ENCODE results near the gene CNTNAP2.

Gene CNTNAP2

GRCh38 chr7:147182874-147183273 lies 1066.3 kb downstream of the CNTNAP2 start:
- H3K27ac ChIP-seq, result no peak overlapping the region
- no peak overlapping the region for H3K9ac ChIP-seq
- H3K4me3 ChIP-seq, result no peak overlapping the region
- no peaks in the 10 kb centered on the region for H3K36me3 ChIP-seq
- no peaks in the 10 kb centered on the region for H3K27me3 ChIP-seq
- H4K20me1 ChIP-seq, result no peaks in the 10 kb centered on the region
- H3K4me2 ChIP-seq, result no peak overlapping the region
- H3K4me1 ChIP-seq, result no peaks in the 10 kb centered on the region
- no peaks in the 10 kb centered on the region; the same call in 1 of the 2 replicates for H3K9me3 ChIP-seq
- no peak for TF ChIP-seq Cebpa-rat (IDR thresholded peaks at IDR 0.05)

DNA sequence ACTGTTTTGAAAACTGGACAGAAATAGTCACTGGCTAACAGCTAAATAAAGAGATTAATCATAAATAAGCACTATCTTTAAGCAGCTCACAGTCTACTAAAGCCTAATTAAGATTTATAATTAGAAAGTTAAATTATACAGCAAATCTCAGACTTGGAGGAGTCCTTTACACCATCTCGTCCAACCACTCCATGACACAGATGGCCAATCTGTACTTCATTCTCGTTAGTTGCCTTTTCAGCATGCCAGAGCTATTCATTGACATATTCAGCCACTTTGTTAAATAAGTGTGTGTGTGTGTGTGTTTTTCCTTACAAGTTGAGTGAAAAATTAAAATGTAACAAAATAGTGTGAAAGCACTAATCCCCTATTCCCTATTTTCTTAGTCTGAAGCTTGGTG lies 1066.7 kb downstream of the CNTNAP2 start:
- no peak for TF ChIP-seq Cebpa-rat (IDR thresholded peaks at IDR 0.05)

GRCh38 chr7:147188467-147188866 lies 1071.9 kb downstream of the CNTNAP2 start:
- no peaks in the 10 kb centered on the region for H3K36me3 ChIP-seq
- no peaks in the 10 kb centered on the region for H3K27me3 ChIP-seq
- H3K9me3 ChIP-seq, result no peaks in the 10 kb centered on the region; the same call in 1 of the 2 replicates
- no peaks in the 10 kb centered on the region for H3K4me1 ChIP-seq
- H3K9ac ChIP-seq, result no peak overlapping the region
- no peak overlapping the region for H3K4me3 ChIP-seq
- H4K20me1 ChIP-seq, result no peaks in the 10 kb centered on the region
- H3K4me2 ChIP-seq, result no peak overlapping the region
- no peak for TF ChIP-seq Cebpa-rat (IDR thresholded peaks at IDR 0.05)
- H3K27ac ChIP-seq, result no peak overlapping the region

More for the DNA sequence above, 1066.7 kb downstream of the CNTNAP2 start:
- no peaks in the 10 kb centered on the region for H4K20me1 ChIP-seq
- H3K36me3 ChIP-seq, result no peaks in the 10 kb centered on the region
- no peak overlapping the region for H3K4me2 ChIP-seq
- no peak overlapping the region for H3K4me3 ChIP-seq
- no peaks in the 10 kb centered on the region; the same call in 1 of the 2 replicates for H3K9me3 ChIP-seq
- H3K27ac ChIP-seq, result no peak overlapping the region
- H3K4me1 ChIP-seq, result no peaks in the 10 kb centered on the region
- H3K27me3 ChIP-seq, result no peaks in the 10 kb centered on the region
- no peak overlapping the region for H3K9ac ChIP-seq

DNA sequence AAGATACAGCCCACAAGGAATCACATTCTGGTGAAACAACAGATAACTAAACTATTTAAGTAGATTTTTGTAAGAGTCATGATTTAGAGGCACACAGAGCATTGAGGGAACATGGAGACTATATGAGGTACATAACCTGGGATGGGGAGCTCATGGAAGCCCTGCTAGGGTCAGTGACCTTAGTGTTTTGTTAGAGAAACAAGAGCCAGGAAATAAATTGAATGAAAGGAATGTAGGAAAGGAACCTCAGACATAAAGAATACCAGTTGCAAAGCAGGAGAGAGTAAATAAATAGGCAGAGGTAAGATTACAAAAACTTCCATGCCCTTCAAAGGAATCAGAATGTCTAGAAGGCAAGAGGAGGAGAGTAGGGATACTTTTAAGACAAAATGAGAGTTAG lies 1076.9 kb downstream of the CNTNAP2 start:
- no peak overlapping the region for H3K27ac ChIP-seq
- 0 out of 2 replicates have a peak, but pooled peaks cover 7% of the 10 kb centered on the region for H3K9me3 ChIP-seq
- H3K27me3 ChIP-seq, result no peaks in the 10 kb centered on the region
- no peaks in the 10 kb centered on the region for H3K36me3 ChIP-seq
- no peak for TF ChIP-seq Cebpa-rat (IDR thresholded peaks at IDR 0.05)
- no peak overlapping the region for H3K4me2 ChIP-seq
- H3K9ac ChIP-seq, result no peak overlapping the region
- H3K4me3 ChIP-seq, result no peak overlapping the region
- no peaks in the 10 kb centered on the region for H3K4me1 ChIP-seq
- no peaks in the 10 kb centered on the region for H4K20me1 ChIP-seq

DNA sequence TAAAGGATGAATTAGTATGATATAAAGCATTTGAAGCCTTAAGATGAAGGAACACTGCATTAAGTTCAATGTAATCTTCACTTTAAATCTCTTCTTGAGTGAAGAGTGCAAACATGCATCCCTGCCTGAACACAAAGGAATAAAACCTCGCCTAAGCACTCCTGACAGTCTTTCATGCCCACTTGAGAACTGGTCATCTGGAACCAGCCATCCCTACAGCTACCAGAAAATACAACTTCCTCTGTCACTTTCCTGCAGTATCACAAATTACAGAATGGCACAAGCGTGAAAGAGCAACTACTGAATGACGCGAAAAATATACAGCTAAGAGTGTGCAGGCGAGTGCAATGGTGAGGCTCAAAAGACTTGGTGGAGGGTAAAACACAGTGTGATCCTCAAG lies 1079.9 kb downstream of the CNTNAP2 start:
- Histone ChIP-seq H3K4me1 (no peaks in the 10 kb centered on the region), H3K4me2 (no peak overlapping the region), H4K20me1 (no peaks in the 10 kb centered on the region), H3K36me3 (no peaks in the 10 kb centered on the region), H3K4me3 (no peak overlapping the region), H3K9ac (no peak overlapping the region), H3K27ac (no peak overlapping the region), H3K9me3 (0 out of 2 replicates have a peak, but pooled peaks cover 7% of the 10 kb centered on the region), H3K27me3 (no peaks in the 10 kb centered on the region)
- TF ChIP-seq Cebpa-rat (IDR thresholded peaks at IDR 0.05), result no peak

- H3K4me3 ChIP-seq, result no peak overlapping the region
- H3K27me3 ChIP-seq, result no peaks in the 10 kb centered on the region
- H3K9me3 ChIP-seq, result 0 out of 2 replicates have a peak, but pooled peaks cover 7% of the 10 kb centered on the region
- H3K4me2 ChIP-seq, result no peak overlapping the region
- no peak overlapping the region for H3K27ac ChIP-seq
- no peak for TF ChIP-seq Cebpa-rat (IDR thresholded peaks at IDR 0.05)
- H4K20me1 ChIP-seq, result no peaks in the 10 kb centered on the region
- H3K36me3 ChIP-seq, result no peaks in the 10 kb centered on the region
- H3K4me1 ChIP-seq, result no peaks in the 10 kb centered on the region
- no peak overlapping the region for H3K9ac ChIP-seq
These were observed 1080.4 kb downstream of the CNTNAP2 start for GRCh38 chr7:147197006-147197405.

- H3K27ac ChIP-seq, result no peak overlapping the region
- no peaks in the 10 kb centered on the region for H3K4me1 ChIP-seq
- no peaks in the 10 kb centered on the region for H4K20me1 ChIP-seq
- no peak overlapping the region for H3K9ac ChIP-seq
- no peak overlapping the region for H3K4me2 ChIP-seq
- no peaks in the 10 kb centered on the region for H3K27me3 ChIP-seq
- no peak overlapping the region for H3K4me3 ChIP-seq
- TF ChIP-seq Cebpa-rat (IDR thresholded peaks at IDR 0.05), result no peak
- H3K36me3 ChIP-seq, result no peaks in the 10 kb centered on the region
- 0 out of 2 replicates have a peak, but pooled peaks cover 7% of the 10 kb centered on the region for H3K9me3 ChIP-seq
These were observed 1083.3 kb downstream of the CNTNAP2 start for GRCh38 chr7:147199868-147200267.

DNA sequence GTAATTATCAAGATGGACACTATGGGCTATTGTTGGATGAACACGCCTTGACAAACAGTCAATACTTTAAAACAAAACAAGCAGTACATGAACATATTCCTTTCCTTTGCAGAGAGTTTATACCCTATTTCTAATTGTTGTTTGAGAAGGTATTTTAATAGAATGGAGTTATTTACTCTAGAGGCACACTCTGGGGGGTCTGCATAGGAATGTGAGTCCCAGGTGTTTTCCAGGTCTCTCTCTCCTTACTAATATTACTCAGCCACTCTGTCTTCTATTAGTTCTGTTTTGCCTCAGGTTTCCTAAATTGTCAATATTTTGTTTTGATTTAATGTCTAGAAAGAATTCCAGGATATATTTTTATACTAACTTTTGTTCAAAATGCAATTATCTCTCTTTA lies 1091.4 kb downstream of the CNTNAP2 start:
- Histone ChIP-seq H3K9me3 (no peaks in the 10 kb centered on the region), H3K4me3 (no peak overlapping the region), H3K4me1 (no peaks in the 10 kb centered on the region), H3K4me2 (no peak overlapping the region), H3K9ac (no peak overlapping the region), H3K27ac (no peak overlapping the region), H4K20me1 (no peaks in the 10 kb centered on the region), H3K27me3 (no peaks in the 10 kb centered on the region), H3K36me3 (no peaks in the 10 kb centered on the region)
- TF ChIP-seq Cebpa-rat (IDR thresholded peaks at IDR 0.05), result no peak

DNA sequence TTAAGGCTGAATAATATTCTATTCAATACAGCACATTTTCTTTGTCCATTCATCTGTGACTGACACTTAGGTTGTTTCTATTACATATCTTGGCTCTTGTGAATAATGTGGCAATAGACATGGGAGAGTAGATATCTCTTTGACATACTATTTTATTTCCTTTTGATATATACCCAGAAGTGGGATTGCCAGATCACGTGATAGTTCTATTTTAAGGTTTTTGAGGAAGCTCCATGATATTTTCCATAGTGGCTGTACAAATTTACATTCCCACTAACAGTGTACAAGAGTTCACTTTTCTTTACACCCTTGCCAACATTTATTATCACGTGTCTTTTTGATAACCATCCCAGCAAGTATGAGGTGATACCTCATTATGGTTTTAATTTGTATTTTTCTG lies 1114.7 kb downstream of the CNTNAP2 start:
- no peak overlapping the region for H3K4me2 ChIP-seq
- no peak overlapping the region for H3K27ac ChIP-seq
- no peak for TF ChIP-seq Cebpa-rat (IDR thresholded peaks at IDR 0.05)
- no peaks in the 10 kb centered on the region for H3K4me1 ChIP-seq
- no peaks in the 10 kb centered on the region for H4K20me1 ChIP-seq
- no peak overlapping the region for H3K4me3 ChIP-seq
- H3K36me3 ChIP-seq, result no peaks in the 10 kb centered on the region
- H3K9ac ChIP-seq, result no peak overlapping the region
- no peaks in the 10 kb centered on the region for H3K27me3 ChIP-seq
- H3K9me3 ChIP-seq, result no peaks in the 10 kb centered on the region

GRCh38 chr7:147235645-147236382 lies 1119.2 kb downstream of the CNTNAP2 start:
- no peaks in the 10 kb centered on the region for H3K4me1 ChIP-seq
- no peaks in the 10 kb centered on the region for H3K9me3 ChIP-seq
- H3K4me2 ChIP-seq, result no peak overlapping the region
- no peak overlapping the region for H3K4me3 ChIP-seq
- no peak overlapping the region for H3K27ac ChIP-seq
- H3K36me3 ChIP-seq, result no peaks in the 10 kb centered on the region
- TF ChIP-seq Cebpa-rat (IDR thresholded peaks at IDR 0.05), result no peak
- no peak overlapping the region for H3K9ac ChIP-seq
- no peaks in the 10 kb centered on the region for H4K20me1 ChIP-seq
- no peaks in the 10 kb centered on the region for H3K27me3 ChIP-seq
